Activated naive CD4-positive, alpha-beta T cell treated with anti-CD3 and anti-CD28 coated beads, Interleukin-2, amount 50 U/mL, for 72 hours (primary cell): ENCODE measurements around the gene AREL1. TPM values are rescaled to one million over a fixed set of nuclear protein-coding genes. Genes with fewer than 3 reads are reported as not detected.
A peak's percentile ranks its signal among the peaks of the same experiment; 100 is the strongest.

ENCODE experiments used
- ATAC-seq, 2 donors: fragments of 150-1000 bp; cut with Tn5 transposase; 2 replicates each; pipeline ENCODE4 v1.10.0; 2021; ENCODE audit warnings: mild to moderate bottlenecking in 2 of 2, moderate library complexity in 2 of 2
- DNase-seq, 2 donors: peaks; one replicate each; pipeline ENCODE4 v3.0.0; 2021 to 2022; ENCODE audit warnings: low spot score in 2 of 2
- H3K27ac Mint-ChIP-seq, 2 donors: one replicate each; pipeline ENCODE4 v1.8.0; 2022; ENCODE audit warnings: mild to moderate bottlenecking in 2 of 2, mixed read lengths in 2 of 2
- H3K36me3 Mint-ChIP-seq, 2 donors: one replicate each; pipeline ENCODE4 v1.8.0; 2022; ENCODE audit warnings: mixed read lengths in 2 of 2
- H3K9me3 Mint-ChIP-seq, 2 donors: one replicate each; pipeline ENCODE4 v1.8.0; 2022; ENCODE audit warnings: mixed read lengths in 2 of 2
- total RNA-seq, 2 donors: library from RNA; stranded (reverse); gene quantifications; one replicate each; pipeline ENCODE4 v1.2.3, GENCODE V29; 2022

AREL1 gene
- total RNA-seq, 2 donors from 2014 or later: 30.1 to 47.1 TPM

DNA sequence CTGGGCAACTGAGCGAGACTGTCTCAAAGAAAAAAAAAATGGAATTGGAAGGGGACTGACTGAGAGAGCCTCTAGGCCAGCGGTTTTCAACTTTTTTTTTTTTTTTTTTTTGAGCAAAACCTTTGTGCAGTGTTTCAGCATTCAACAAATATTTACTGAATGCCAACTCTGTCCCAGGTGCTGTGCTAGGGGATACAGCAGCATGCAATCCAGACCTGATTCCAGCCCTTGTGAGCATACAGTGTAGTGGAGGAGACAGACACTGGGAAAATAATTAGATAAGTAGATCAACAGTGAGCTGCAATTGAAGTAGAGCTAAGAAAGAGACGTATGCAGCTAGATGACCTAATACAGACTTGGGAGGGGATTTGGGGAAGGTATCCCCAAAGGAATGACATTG, 77.0 kb downstream of the AREL1 start:
- DNase-seq (no peak), ATAC-seq (no peak)
- H3K27ac Mint-ChIP-seq: no peak overlapping the region
- no peaks in the 10 kb centered on the region for H3K9me3 Mint-ChIP-seq
- H3K36me3 Mint-ChIP-seq: no peaks in the 10 kb centered on the region

DNA sequence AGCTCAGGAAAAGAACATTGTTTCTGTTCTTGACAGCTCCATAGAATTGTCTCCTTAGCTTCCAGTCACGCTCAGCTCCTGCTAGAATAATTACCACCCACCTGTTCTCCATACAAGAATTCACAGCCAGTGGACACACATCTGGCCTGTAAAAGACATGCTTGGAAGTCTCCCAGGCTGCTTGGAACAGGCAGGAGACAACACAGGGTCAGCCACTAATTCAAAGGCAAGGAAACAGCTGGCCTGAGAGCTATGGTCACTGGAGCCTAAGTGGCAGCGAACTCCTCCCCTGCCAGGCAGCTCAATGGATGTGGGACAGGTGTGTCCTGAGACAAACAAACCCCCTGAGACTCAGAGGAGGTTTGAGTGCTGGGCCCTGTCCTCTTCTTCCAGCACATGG, 77.9 kb downstream of the AREL1 start:
- H3K27ac Mint-ChIP-seq: no peak overlapping the region
- DNase-seq (no peak), ATAC-seq (no peak)
- H3K36me3 Mint-ChIP-seq: no peaks in the 10 kb centered on the region
- no peaks in the 10 kb centered on the region for H3K9me3 Mint-ChIP-seq

GRCh38 chr14:74634481-74634880, 78.4 kb downstream of the AREL1 start:
- no peak overlapping the region for H3K27ac Mint-ChIP-seq

DNA sequence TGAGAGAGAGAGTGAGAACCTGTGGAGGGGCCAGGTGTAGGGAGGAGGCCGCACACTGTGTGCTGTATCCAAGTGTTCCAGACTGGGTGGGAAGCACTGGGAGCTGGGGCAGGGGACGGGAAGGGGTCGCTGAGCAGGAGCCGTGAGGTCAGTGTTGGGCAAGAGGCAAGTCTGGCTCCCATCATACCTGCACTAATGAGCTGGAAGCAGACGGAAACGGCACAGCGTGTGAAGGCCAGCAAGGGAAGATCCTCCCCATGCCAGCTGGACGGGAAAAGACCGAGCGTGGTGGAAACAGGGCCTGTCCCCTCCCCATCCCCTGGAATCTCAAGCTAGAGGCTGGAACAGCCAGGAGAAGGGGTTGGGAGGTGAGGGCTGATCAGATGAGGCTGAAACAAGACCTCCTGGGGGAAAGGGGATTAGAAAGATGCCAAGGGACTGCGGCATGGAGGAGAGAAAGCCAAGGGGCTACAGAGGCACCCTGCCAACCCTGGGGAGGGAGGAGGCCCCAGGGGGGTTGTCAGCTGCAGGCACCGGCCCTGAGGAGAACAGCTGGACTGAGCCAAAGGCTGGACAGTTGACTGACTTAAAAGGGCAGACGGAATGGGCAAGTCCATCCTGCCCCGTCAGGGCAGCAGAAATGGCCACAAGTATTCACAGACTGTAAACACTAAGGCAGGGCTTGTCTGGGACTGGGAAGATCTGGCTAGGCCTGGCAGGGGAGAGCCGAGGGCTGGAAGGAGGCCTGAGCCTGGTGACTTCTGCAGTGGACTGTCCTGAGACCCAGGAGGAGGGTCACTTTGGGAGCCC, 81.8 kb downstream of the AREL1 start:
- H3K36me3 Mint-ChIP-seq: no peaks in the 10 kb centered on the region
- no peak for ATAC-seq
- peak overlapping the region in 1 of 2 donors; percentile 55 for H3K27ac Mint-ChIP-seq
- H3K9me3 Mint-ChIP-seq: no peaks in the 10 kb centered on the region
- DNase-seq: no peak

More at GRCh38 chr14:74634481-74634880, 78.4 kb downstream of the AREL1 start:
- no peak for DNase-seq
- H3K36me3 Mint-ChIP-seq: no peaks in the 10 kb centered on the region
- no peak for ATAC-seq
- no peaks in the 10 kb centered on the region for H3K9me3 Mint-ChIP-seq

DNA sequence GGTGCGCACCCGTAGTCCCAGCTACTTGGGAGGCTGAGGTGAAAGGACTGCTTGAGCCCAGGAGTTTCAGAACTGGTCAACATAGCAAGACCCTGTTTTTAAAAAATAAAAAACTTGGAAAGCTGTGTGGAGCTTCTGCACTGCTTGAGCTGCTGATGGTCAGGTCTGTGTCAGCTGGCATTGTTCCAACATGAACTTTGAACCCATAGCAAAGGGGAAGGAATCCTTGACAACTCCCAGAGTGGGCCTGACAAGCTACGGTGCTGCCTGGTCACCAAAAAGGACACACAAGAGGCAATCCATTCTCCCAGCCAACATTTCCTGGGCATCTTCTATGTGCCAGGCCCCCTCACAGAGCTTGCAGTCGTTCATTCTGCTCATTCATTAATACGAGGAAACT, 84.5 kb downstream of the AREL1 start:
- DNase-seq: no peak
- H3K27ac Mint-ChIP-seq: peak overlapping the region in 1 of 2 donors; percentile 76
- no peaks in the 10 kb centered on the region for H3K36me3 Mint-ChIP-seq
- H3K9me3 Mint-ChIP-seq: no peaks in the 10 kb centered on the region
- ATAC-seq: no peak

DNA sequence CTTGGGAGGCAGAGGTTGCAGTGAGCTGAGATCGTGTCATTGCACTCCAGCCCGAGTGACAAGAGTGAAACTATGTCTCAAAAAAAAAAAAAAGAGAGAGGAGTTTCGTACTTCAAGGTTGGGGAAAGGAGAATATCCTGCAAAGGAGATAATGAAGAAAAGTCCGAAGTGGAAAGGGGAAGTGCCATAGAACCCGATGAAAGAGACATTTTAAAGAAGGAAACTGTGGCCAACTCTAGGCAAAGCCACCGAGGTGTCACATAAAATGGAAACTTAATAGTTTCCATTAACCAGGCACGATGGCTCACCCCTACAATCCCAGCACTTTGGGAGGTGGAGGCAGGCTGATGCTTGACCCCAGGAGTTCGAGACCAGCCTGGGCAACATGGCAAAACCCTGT, 85.8 kb downstream of the AREL1 start:
- no peak for ATAC-seq
- Mint-ChIP-seq H3K27ac (no peak overlapping the region), H3K9me3 (no peaks in the 10 kb centered on the region), H3K36me3 (no peaks in the 10 kb centered on the region)
- DNase-seq: no peak

DNA sequence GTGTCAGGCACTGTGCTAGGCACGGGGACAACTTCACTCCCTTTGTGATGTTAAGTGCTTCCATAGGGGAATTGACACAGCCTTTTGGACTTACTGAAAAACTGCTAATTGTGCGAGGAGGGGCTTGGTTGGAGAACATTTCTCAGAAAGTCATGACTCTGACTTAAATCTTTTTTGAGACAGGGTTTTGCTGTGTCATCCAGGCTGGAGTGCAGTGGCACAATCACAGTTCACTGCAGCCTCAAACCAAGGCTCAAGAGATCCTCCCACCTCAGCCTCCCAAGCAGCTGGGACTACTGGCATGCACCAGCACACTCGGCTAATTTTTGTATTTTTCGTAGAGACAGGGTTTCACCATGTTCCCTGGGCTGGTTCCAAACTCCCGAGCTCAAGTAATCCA, 90.6 kb downstream of the AREL1 start:
- Mint-ChIP-seq H3K27ac (no peak overlapping the region), H3K9me3 (no peaks in the 10 kb centered on the region), H3K36me3 (no peaks in the 10 kb centered on the region)
- DNase-seq (no peak), ATAC-seq (no peak)

DNA sequence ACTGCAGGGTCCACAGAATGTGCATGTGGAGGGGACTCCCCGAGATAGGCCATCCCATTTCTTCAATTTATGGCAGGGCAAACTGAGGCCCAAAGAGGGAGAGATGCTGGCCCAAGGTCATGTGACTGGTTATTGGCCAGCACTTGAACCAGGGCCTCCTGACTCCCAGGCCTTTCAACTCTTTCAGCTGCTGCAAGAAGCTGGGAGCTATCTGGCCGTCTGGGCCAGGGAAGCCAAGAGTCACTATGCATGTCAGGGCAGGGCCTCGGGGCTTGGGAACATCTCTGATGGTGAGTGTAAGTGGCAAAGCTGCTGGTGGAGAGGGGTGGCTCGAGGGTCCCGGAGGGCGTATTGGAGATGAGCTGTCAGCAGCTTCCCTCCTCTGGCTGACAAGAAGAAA, 91.3 kb downstream of the AREL1 start:
- no peak for ATAC-seq
- Mint-ChIP-seq H3K9me3 (no peaks in the 10 kb centered on the region), H3K27ac (no peak overlapping the region), H3K36me3 (no peaks in the 10 kb centered on the region)
- no peak for DNase-seq

DNA sequence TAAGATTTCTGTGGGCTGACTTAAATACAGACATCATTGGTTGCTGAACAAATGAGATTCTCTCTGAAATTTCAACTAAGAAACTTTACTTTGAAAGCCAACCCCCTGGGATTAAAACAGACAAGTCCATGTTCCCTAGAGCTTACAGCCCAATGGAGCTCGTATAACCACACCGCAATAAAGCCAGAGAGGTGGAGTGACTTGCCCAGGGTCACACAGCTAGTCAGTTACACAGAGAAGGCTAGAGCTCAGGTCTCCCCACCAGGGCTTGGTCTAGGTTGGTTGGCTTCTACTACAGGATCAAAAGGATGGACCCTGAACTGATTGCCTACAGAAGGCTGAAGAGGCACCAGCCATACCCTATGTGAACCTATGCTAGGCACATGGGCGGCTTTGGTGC, 92.0 kb downstream of the AREL1 start:
- DNase-seq (no peak), ATAC-seq (no peak)
- peak overlapping the region in 1 of 2 donors; percentile 49 for H3K27ac Mint-ChIP-seq
- H3K36me3 Mint-ChIP-seq: no peaks in the 10 kb centered on the region
- no peaks in the 10 kb centered on the region for H3K9me3 Mint-ChIP-seq

DNA sequence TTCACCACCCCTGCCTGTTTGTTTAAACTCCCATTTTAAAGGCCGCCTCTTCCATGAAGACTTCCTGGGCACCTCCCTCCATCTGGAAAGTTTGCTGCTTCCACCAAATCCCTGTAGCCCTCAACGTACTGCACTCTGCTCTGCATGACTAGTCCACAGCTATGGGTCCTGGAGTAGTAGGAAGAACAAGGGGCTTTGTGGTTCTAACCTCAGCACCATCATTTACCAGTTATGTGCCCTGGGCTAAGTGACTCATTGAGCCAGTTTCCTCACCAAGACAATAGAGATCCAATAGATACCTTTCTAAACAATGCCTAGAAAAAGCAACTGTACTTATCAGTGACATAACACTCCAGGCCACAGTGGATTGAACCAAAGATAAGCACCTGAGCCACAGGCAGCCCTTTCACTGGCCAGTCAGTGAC, 92.4 kb downstream of the AREL1 start:
- DNase-seq: peak in 1 of 2 donors; percentile 42
- peak overlapping the region in 1 of 2 donors; percentile 49 for H3K27ac Mint-ChIP-seq
- ATAC-seq: peak; percentile 69 to 87
- no peaks in the 10 kb centered on the region for H3K36me3 Mint-ChIP-seq
- no peaks in the 10 kb centered on the region for H3K9me3 Mint-ChIP-seq

DNA sequence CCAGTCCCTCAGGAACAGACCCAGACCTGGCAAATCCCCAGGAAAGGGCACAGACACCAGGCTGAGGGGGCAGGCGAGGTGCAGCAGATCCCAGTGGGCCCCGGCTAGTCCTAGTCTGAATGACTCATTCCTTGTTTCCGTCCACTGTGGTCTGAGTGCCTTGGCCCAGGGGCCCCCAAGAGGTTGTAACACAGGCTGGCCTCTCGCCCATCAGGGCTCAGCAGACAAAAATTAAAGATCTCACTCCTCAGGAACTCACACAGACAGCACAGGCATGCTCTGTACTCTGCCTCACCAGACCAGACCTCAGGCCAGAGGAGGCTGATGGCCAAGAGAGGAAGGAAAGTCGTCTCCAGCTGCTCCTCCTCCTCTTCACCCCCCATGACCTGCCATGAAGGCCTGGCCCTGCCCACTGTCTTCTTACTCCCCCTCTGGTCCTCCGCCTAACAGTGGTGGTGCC, 93.2 kb downstream of the AREL1 start:
- peak overlapping the region in 1 of 2 donors; percentile 49 for H3K27ac Mint-ChIP-seq

DNA sequence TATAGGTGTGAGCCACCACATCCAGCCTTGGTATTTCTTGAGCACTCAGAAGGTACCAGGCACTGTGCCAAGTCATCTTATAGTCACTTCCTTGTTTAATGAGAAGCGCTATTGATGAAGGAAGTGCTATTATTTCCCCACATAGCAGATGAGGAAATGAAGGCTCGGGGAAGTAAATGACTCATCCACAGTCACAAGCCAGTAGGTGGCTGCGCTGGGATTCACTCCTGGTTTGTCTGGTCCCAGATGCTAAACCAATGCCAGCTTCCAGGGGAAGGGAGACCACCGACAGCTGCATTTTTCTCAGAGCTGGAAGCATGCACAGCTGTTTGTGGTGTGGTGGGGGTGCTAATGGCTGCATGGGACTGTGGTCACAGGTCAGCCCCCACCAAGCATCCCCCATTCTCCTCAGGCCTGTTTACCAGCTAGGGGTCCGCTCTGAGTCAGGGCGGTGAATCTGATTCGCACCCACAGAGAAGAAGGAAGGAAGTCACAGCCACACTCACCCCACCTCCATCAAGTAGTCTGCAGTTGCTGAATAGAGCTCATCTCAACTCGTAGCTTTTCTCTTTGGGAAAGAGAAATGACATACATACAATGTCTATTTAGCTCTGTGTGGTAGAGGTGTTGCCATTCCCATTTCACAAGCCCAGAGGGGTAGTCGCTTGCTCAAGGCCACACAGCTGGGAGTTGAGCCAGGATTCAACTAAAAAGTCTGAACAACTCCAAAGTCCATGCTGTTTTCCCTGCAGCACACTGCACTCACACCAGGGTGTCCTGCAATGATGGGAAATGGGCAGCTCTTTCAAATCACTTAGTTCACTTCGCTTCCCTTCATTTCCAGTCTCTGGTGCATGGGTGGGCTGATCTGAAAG, 94.6 kb downstream of the AREL1 start:
- H3K27ac Mint-ChIP-seq: peak overlapping the region; percentile 39 to 86
- DNase-seq (peak; percentile 59 to 75), ATAC-seq (peak; percentile 79 to 82)
- no peaks in the 10 kb centered on the region for H3K36me3 Mint-ChIP-seq
- no peaks in the 10 kb centered on the region for H3K9me3 Mint-ChIP-seq

More for the DNA sequence above, 93.2 kb downstream of the AREL1 start:
- no peaks in the 10 kb centered on the region for H3K36me3 Mint-ChIP-seq
- ATAC-seq (no peak), DNase-seq (no peak)
- H3K9me3 Mint-ChIP-seq: no peaks in the 10 kb centered on the region

GRCh38 chr14:74616996-74617700, 95.7 kb downstream of the AREL1 start:
- Mint-ChIP-seq H3K27ac (peak overlapping the region in 1 of 2 donors; percentile 86), H3K36me3 (no peaks in the 10 kb centered on the region), H3K9me3 (no peaks in the 10 kb centered on the region)
- DNase-seq (no peak), ATAC-seq (no peak)

DNA sequence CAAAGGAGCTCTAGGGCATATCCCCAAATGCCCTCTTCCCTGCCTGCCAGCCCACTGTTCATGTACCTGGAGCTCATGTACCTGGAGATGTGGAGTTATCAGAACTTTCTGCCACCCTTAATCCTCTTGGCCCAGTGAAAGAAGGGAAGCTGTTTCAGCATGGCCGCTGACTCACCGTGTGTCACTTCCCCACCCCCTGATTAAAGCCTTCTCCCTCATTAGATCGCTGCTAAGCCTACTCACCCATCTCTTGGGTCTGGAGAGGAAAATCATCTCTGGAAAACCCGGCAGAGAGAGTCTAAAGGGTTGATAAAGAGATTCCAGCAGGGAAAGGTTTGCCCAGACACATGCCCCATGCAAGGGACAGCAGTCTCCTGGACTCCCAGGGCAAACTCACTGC, 96.4 kb downstream of the AREL1 start:
- DNase-seq (no peak), ATAC-seq (no peak)
- peak overlapping the region in 1 of 2 donors; percentile 50 for H3K27ac Mint-ChIP-seq
- no peaks in the 10 kb centered on the region for H3K9me3 Mint-ChIP-seq
- H3K36me3 Mint-ChIP-seq: no peaks in the 10 kb centered on the region

- peak overlapping the region in 1 of 2 donors; percentile 50 for H3K27ac Mint-ChIP-seq
- DNase-seq (no peak), ATAC-seq (no peak)
- no peaks in the 10 kb centered on the region for H3K9me3 Mint-ChIP-seq
- H3K36me3 Mint-ChIP-seq: no peaks in the 10 kb centered on the region
These were observed 97.1 kb downstream of the AREL1 start for GRCh38 chr14:74615735-74616134.

DNA sequence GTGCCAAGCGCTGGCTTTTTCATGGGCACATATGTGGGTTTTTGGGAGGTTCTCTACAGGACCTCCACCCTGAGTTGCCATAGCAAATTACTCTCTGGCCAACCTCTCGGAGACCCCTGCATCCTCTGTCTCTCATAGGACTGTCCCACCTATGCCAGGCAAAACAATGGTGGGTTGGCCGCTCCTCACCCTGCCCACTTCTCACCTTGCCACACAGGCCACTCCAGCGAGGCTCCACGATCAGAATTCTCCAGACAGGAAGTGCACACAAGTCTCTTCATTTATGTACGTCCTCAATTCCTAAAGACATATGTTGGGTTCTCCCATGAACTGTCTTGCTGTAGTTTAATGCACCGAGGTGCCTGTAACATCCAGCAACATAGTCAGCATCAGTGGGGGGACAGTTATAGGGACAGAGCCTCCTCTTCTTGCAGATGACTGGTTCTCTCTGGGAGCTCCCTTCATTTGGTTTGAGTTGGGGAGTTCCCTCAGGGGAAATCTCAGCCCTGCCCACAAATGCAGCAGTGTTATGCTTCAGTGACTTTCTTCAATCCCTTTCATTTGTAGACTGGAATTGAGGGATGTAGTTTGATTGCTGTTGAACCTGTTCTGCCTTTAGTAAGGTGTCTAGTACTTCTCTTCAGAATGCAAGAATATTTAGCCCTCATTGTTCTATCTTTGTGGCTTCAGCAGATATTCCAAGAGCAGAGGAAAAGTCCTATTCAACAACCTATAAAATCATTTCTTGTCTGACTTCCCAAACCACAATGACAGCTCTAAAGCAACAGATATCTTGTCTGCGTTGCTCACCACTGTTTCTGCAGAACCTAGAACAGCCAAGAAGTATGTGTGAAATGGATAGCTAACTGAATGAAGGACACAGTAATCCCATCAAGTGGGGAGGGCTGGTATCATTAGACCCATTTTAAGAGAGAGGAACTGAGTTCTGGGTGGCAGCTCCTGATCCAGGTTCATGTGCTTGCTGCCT, 98.1 kb downstream of the AREL1 start:
- Mint-ChIP-seq H3K36me3 (no peaks in the 10 kb centered on the region), H3K9me3 (no peaks in the 10 kb centered on the region), H3K27ac (no peak overlapping the region)
- ATAC-seq: no peak
- no peak for DNase-seq
